Hematopoietic multipotent progenitor cell (in vitro differentiated cells): ENCODE data around the gene LIPJ. TPM values are rescaled to one million over a fixed set of nuclear protein-coding genes. Genes with fewer than 3 reads are reported as not detected.

Source experiments
- DNase-seq, 3 donors: peaks; one replicate each; pipeline ENCODE4 v3.0.0-alpha.2; 2011 to 2015; ENCODE audit warnings: low read depth in 2 of 3, low spot score in 2 of 3
- small RNA-seq: library from RNA; depleted of rRNA; stranded (forward); fragments of <200 nt; gene quantifications from one replicate; pipeline ENCODE3, GENCODE V24; 2012
- total RNA-seq: library from RNA; depleted of rRNA; stranded (reverse); fragments of >200 nt; gene quantifications from one replicate; pipeline ENCODE4 v1.2.3, GENCODE V29; 2012

LIPJ gene
- total RNA-seq, 1 donor: 0.27 TPM

- DNase-seq: no peak
Measured at GRCh38 chr10:88592906-88593305, 6.3 kb downstream of the LIPJ start.

- DNase-seq: no peak
Measured at GRCh38 chr10:88594482-88594881, 7.9 kb downstream of the LIPJ start.

- DNase-seq: no peak
Measured at GRCh38 chr10:88598055-88598454, 11.5 kb downstream of the LIPJ start.

GRCh38 chr10:88608052-88608732, 21.6 kb downstream of the LIPJ start:
- no peak for DNase-seq

GRCh38 chr10:88608780-88609179, 22.2 kb downstream of the LIPJ start:
- DNase-seq: no peak

- DNase-seq: peak in 1 of 3 donors; percentile 11
Measured at GRCh38 chr10:88616250-88616977, 29.9 kb downstream of the LIPJ start.

GRCh38 chr10:88617772-88618300, 31.3 kb downstream of the LIPJ start:
- DNase-seq: no peak

GRCh38 chr10:88618496-88618895, 31.9 kb downstream of the LIPJ start:
- no peak for DNase-seq

GRCh38 chr10:88620441-88620840, 33.9 kb downstream of the LIPJ start:
- no peak for DNase-seq

- DNase-seq: no peak
Measured at GRCh38 chr10:88623835-88624234, 37.3 kb downstream of the LIPJ start.

- no peak for DNase-seq
Measured at GRCh38 chr10:88624840-88625239, 38.3 kb downstream of the LIPJ start.

- DNase-seq: no peak
Measured at GRCh38 chr10:88640186-88640585, 53.6 kb downstream of the LIPJ start.

GRCh38 chr10:88642209-88642608, 55.6 kb downstream of the LIPJ start:
- DNase-seq: no peak

- peak in 1 of 3 donors; percentile 1 for DNase-seq
Measured at GRCh38 chr10:88642963-88643362, 56.4 kb downstream of the LIPJ start.

- peak in 1 of 3 donors; percentile 3 for DNase-seq
Measured at GRCh38 chr10:88647061-88647615, 60.6 kb downstream of the LIPJ start.

GRCh38 chr10:88651101-88651551, 64.6 kb downstream of the LIPJ start:
- no peak for DNase-seq

- DNase-seq: no peak
Measured at GRCh38 chr10:88652616-88653015, 66.1 kb downstream of the LIPJ start.

Small RNAs within 50 kb of the gene (small RNA-seq; reads per million reads assigned to genes)
- gene RF00019: not detected

Other genes starting within 250 kb of the LIPJ start
- 8.6 TPM for gene RNLS, start 3.4 kb upstream of the LIPJ start, total RNA-seq
- gene LIPF, start 77.7 kb downstream of the LIPJ start, total RNA-seq: not detected
- gene LIPK, start 119.5 kb downstream of the LIPJ start, total RNA-seq: not detected
- gene LIPN, start 173.3 kb downstream of the LIPJ start, total RNA-seq: not detected
- gene LIPM, start 216.0 kb downstream of the LIPJ start, total RNA-seq: not detected